Measurements from ENCODE around the gene TM7SF3.

GRCh38 chr12:26976687-26977086 is 37.5 kb downstream of the TM7SF3 start:
- TF ChIP-seq CTCF (IDR thresholded peaks at IDR 0.05; ENCODE audit: low read depth, low read length) (no peak), EZH2phosphoT487 (IDR thresholded peaks at IDR 0.05; ENCODE audit: low read depth) (no peak)
